Muscle of back (tissue), 13 donors: Measurements from ENCODE around the gene SKA2. TPM values are rescaled to one million over a fixed set of nuclear protein-coding genes. Genes with fewer than 3 reads are reported as not detected.
"Not testable (repeated sequence)": the region's sequence is repeated elsewhere in the genome, so short reads cannot be mapped to it uniquely, and the experiment has no call there.

Experiments used
- DNase-seq, 3 donors: peaks; one replicate each; pipeline versions ENCODE4 v3.0.0 to v3.0.0-alpha.2; 2013
- long read RNA-seq, 9 donors: transcript quantifications; one replicate each; lab custom pipeline, GENCODE V29; 2026
- polyA plus RNA-seq, 10 donors: library from polyadenylated mRNA; unstranded; fragments of 120-200 nt; gene quantifications; one replicate each; pipeline ENCODE4 v1.2.1, GENCODE V29; 2013; ENCODE audit not compliant: insufficient read length in 10 of 10

Gene SKA2
- 10 to 100 TPM; 34.6 to 56.3 (median 40.5) TPM for polyA plus RNA-seq
- long read RNA-seq, donor 1, transcript SKA2-201 (4 exons, 2,798 nt) = major isoform, 8 of 16 reads
- long read RNA-seq, donor 1, partial matches to known transcripts = 0 of 16 reads
- long read RNA-seq, donor 1, other reads (novel, unspliced or antisense) = 0 of 16 reads
- long read RNA-seq, donor 2, transcript SKA2-201 (4 exons, 2,798 nt) = major isoform, 8 of 16 reads
- long read RNA-seq, donor 2, transcript SKA2-206 (3 exons, 595 nt) = minor isoform, 5 of 16 reads
- long read RNA-seq, donor 2, partial matches to known transcripts = 0 of 16 reads
- long read RNA-seq, donor 2, other reads (novel, unspliced or antisense) = 0 of 16 reads
- long read RNA-seq, donor 3 = 0 reads
- long read RNA-seq, donor 4, transcript SKA2-206 (3 exons, 595 nt) = major isoform, 7 of 13 reads
- long read RNA-seq, donor 4, partial matches to known transcripts = 0 of 13 reads
- long read RNA-seq, donor 4, other reads (novel, unspliced or antisense) = 0 of 13 reads
- long read RNA-seq, donor 5, transcript SKA2-201 (4 exons, 2,798 nt) = major isoform, 5 of 14 reads
- long read RNA-seq, donor 5, partial matches to known transcripts = 0 of 14 reads
- long read RNA-seq, donor 5, other reads (novel, unspliced or antisense) = 0 of 14 reads
- long read RNA-seq, donor 6, transcript SKA2-206 (3 exons, 595 nt) = minor isoform, 5 of 19 reads
- long read RNA-seq, donor 6, transcript SKA2-201 (4 exons, 2,798 nt) = major isoform, 11 of 19 reads
- long read RNA-seq, donor 6, partial matches to known transcripts = 0 of 19 reads
- long read RNA-seq, donor 6, other reads (novel, unspliced or antisense) = 0 of 19 reads
- long read RNA-seq, donor 7, transcript SKA2-206 (3 exons, 595 nt) = minor isoform, 5 of 15 reads
- long read RNA-seq, donor 7, transcript SKA2-201 (4 exons, 2,798 nt) = major isoform, 8 of 15 reads
- long read RNA-seq, donor 7, partial matches to known transcripts = 0 of 15 reads
- long read RNA-seq, donor 7, other reads (novel, unspliced or antisense) = 0 of 15 reads
- long read RNA-seq, donor 8, transcript SKA2-201 (4 exons, 2,798 nt) = major isoform, 13 of 19 reads
- long read RNA-seq, donor 8, partial matches to known transcripts = 0 of 19 reads
- long read RNA-seq, donor 8, other reads (novel, unspliced or antisense) = 0 of 19 reads
- long read RNA-seq, donor 9, partial matches to known transcripts = 0 of 4 reads
- long read RNA-seq, donor 9, other reads (novel, unspliced or antisense) = 0 of 4 reads

GRCh38 chr17:59154721-59155438, at the start of gene SKA2:
Gene SKA2, minus strand, starts transcription at chr17:59155186. Its CDS starts 23 bp downstream, at chr17:59155163.
- no peak for DNase-seq

- no peak for DNase-seq
Measured at GRCh38 chr17:59202320-59202719, 47.3 kb upstream of the SKA2 start.

- no peak for DNase-seq
Measured at GRCh38 chr17:59199398-59199797, 44.4 kb upstream of the SKA2 start.

GRCh38 chr17:59193336-59193862, 38.4 kb upstream of the SKA2 start:
- DNase-seq = no peak

- no peak for DNase-seq
Measured at GRCh38 chr17:59190806-59191205, 35.8 kb upstream of the SKA2 start.

- DNase-seq = no peak
Measured at GRCh38 chr17:59186850-59187249, 31.9 kb upstream of the SKA2 start.

GRCh38 chr17:59185997-59186396, 31.0 kb upstream of the SKA2 start:
- no peak for DNase-seq

- no peak for DNase-seq
Measured at GRCh38 chr17:59181481-59181880, 26.5 kb upstream of the SKA2 start.

- no peak for DNase-seq
Measured at GRCh38 chr17:59180626-59181025, 25.6 kb upstream of the SKA2 start.

GRCh38 chr17:59179601-59180000, 24.6 kb upstream of the SKA2 start:
- not testable (repeated sequence) for DNase-seq

- no peak for DNase-seq
Measured at GRCh38 chr17:59178266-59178985, 23.4 kb upstream of the SKA2 start.

- no peak for DNase-seq
Measured at GRCh38 chr17:59175076-59175475, 20.1 kb upstream of the SKA2 start.

GRCh38 chr17:59174671-59175070, 19.7 kb upstream of the SKA2 start:
- no peak for DNase-seq

GRCh38 chr17:59172436-59173004, 17.5 kb upstream of the SKA2 start:
- DNase-seq = no peak

GRCh38 chr17:59167571-59168001, 12.6 kb upstream of the SKA2 start:
- no peak for DNase-seq

- peak in 2 of 3 donors; percentile 11 to 33 for DNase-seq
Measured at GRCh38 chr17:59165933-59166342, 11.0 kb upstream of the SKA2 start.

GRCh38 chr17:59161477-59161876, 6.5 kb upstream of the SKA2 start:
- DNase-seq = no peak

- no peak for DNase-seq
Measured at GRCh38 chr17:59160157-59161025, 5.4 kb upstream of the SKA2 start.
